ENCODE data around the gene RPLP2. TPM values are rescaled to one million over a fixed set of nuclear protein-coding genes. Genes with fewer than 3 reads are reported as not detected.
A peak's percentile ranks its signal among the peaks of the same experiment; 100 is the strongest.

The RPLP2 gene
- 855 TPM for polyA plus RNA-seq (ENCODE audit: insufficient read length)
- long read RNA-seq, donor 1, transcript RPLP2-201 (5 exons, 781 nt), result major isoform, 1,521 of 2,137 reads
- long read RNA-seq, donor 1, transcript RPLP2-203 (3 exons, 489 nt), result minor isoform, 76 of 2,137 reads
- long read RNA-seq, donor 1, transcript RPLP2-207 (4 exons, 637 nt), result minor isoform, 156 of 2,137 reads
- long read RNA-seq, donor 1, transcript RPLP2-205 (2 exons, 646 nt), result minor isoform, 105 of 2,137 reads
- long read RNA-seq, donor 1, partial matches to known transcripts, result 171 of 2,137 reads
- long read RNA-seq, donor 1, other reads (novel, unspliced or antisense), result 105 of 2,137 reads
- long read RNA-seq, donor 2, transcript RPLP2-207 (4 exons, 637 nt), result minor isoform, 129 of 1,521 reads
- long read RNA-seq, donor 2, transcript RPLP2-201 (5 exons, 781 nt), result major isoform, 1,107 of 1,521 reads
- long read RNA-seq, donor 2, transcript RPLP2-203 (3 exons, 489 nt), result minor isoform, 37 of 1,521 reads
- long read RNA-seq, donor 2, transcript RPLP2-205 (2 exons, 646 nt), result minor isoform, 83 of 1,521 reads
- long read RNA-seq, donor 2, partial matches to known transcripts, result 105 of 1,521 reads
- long read RNA-seq, donor 2, other reads (novel, unspliced or antisense), result 58 of 1,521 reads
- long read RNA-seq, donor 3, transcript RPLP2-207 (4 exons, 637 nt), result minor isoform, 111 of 1,240 reads
- long read RNA-seq, donor 3, transcript RPLP2-201 (5 exons, 781 nt), result major isoform, 937 of 1,240 reads
- long read RNA-seq, donor 3, transcript RPLP2-205 (2 exons, 646 nt), result minor isoform, 61 of 1,240 reads
- long read RNA-seq, donor 3, transcript RPLP2-203 (3 exons, 489 nt), result minor isoform, 28 of 1,240 reads
- long read RNA-seq, donor 3, partial matches to known transcripts, result 61 of 1,240 reads
- long read RNA-seq, donor 3, other reads (novel, unspliced or antisense), result 41 of 1,240 reads
- long read RNA-seq, donor 4, transcript RPLP2-207 (4 exons, 637 nt), result minor isoform, 42 of 345 reads
- long read RNA-seq, donor 4, transcript RPLP2-201 (5 exons, 781 nt), result major isoform, 222 of 345 reads
- long read RNA-seq, donor 4, transcript RPLP2-203 (3 exons, 489 nt), result minor isoform, 24 of 345 reads
- long read RNA-seq, donor 4, transcript RPLP2-205 (2 exons, 646 nt), result minor isoform, 44 of 345 reads
- long read RNA-seq, donor 4, partial matches to known transcripts, result 0 of 345 reads
- long read RNA-seq, donor 4, other reads (novel, unspliced or antisense), result 13 of 345 reads
- long read RNA-seq, donor 5, transcript RPLP2-201 (5 exons, 781 nt), result major isoform, 1,739 of 2,356 reads
- long read RNA-seq, donor 5, transcript RPLP2-203 (3 exons, 489 nt), result minor isoform, 38 of 2,356 reads
- long read RNA-seq, donor 5, transcript RPLP2-205 (2 exons, 646 nt), result minor isoform, 106 of 2,356 reads
- long read RNA-seq, donor 5, transcript RPLP2-207 (4 exons, 637 nt), result minor isoform, 229 of 2,356 reads
- long read RNA-seq, donor 5, partial matches to known transcripts, result 157 of 2,356 reads
- long read RNA-seq, donor 5, other reads (novel, unspliced or antisense), result 82 of 2,356 reads
- long read RNA-seq, donor 6, transcript RPLP2-203 (3 exons, 489 nt), result minor isoform, 72 of 2,048 reads
- long read RNA-seq, donor 6, transcript RPLP2-201 (5 exons, 781 nt), result major isoform, 1,474 of 2,048 reads
- long read RNA-seq, donor 6, transcript RPLP2-205 (2 exons, 646 nt), result minor isoform, 92 of 2,048 reads
- long read RNA-seq, donor 6, transcript RPLP2-207 (4 exons, 637 nt), result minor isoform, 142 of 2,048 reads
- long read RNA-seq, donor 6, partial matches to known transcripts, result 167 of 2,048 reads
- long read RNA-seq, donor 6, other reads (novel, unspliced or antisense), result 101 of 2,048 reads
- long read RNA-seq, donor 7, transcript RPLP2-203 (3 exons, 489 nt), result minor isoform, 57 of 2,466 reads
- long read RNA-seq, donor 7, transcript RPLP2-201 (5 exons, 781 nt), result major isoform, 1,842 of 2,466 reads
- long read RNA-seq, donor 7, transcript RPLP2-207 (4 exons, 637 nt), result minor isoform, 175 of 2,466 reads
- long read RNA-seq, donor 7, transcript RPLP2-205 (2 exons, 646 nt), result minor isoform, 106 of 2,466 reads
- long read RNA-seq, donor 7, partial matches to known transcripts, result 188 of 2,466 reads
- long read RNA-seq, donor 7, other reads (novel, unspliced or antisense), result 92 of 2,466 reads
- long read RNA-seq, donor 8, transcript RPLP2-207 (4 exons, 637 nt), result minor isoform, 80 of 734 reads
- long read RNA-seq, donor 8, transcript RPLP2-201 (5 exons, 781 nt), result major isoform, 540 of 734 reads
- long read RNA-seq, donor 8, transcript RPLP2-203 (3 exons, 489 nt), result minor isoform, 21 of 734 reads
- long read RNA-seq, donor 8, transcript RPLP2-205 (2 exons, 646 nt), result minor isoform, 35 of 734 reads
- long read RNA-seq, donor 8, partial matches to known transcripts, result 35 of 734 reads
- long read RNA-seq, donor 8, other reads (novel, unspliced or antisense), result 23 of 734 reads

- DNase-seq, result peak; percentile 98
These were observed at the start of gene RPLP2 for GRCh38 chr11:809287-810039. TSS of gene RPLP2 (plus strand) at chr11:809967. CDS start at chr11:810235, 268 bp downstream.

GRCh38 chr11:760236-760635 is 49.5 kb upstream of the RPLP2 start:
- no peak for DNase-seq

DNA sequence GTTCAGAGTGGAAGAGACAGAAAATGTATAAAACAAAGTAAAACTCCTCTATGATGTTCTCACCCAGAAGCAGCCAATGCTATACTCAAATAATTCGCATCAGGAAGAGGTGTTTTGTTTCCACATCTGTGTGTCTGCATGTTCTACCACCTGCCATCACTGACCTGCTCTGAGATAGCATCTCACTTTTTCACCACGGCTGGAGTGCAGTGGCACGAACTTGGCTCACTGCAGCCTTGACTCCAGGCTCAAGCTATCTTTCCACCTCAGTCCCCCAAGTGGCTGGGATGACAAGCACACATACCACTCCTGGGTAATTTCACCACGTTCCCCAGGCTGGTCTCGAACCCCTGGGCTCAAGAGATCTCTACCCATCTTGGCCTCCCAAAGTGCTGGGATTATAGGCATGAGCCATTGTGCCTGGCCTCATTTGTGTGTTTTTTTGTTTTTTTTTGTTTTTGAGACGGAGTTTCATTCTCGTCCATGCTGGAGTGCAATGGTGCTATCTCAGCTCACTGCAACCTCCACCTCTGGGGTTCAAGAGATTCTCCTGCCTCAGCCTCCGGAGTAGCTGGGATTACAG is 48.1 kb upstream of the RPLP2 start:
- DNase-seq, result no peak

DNA sequence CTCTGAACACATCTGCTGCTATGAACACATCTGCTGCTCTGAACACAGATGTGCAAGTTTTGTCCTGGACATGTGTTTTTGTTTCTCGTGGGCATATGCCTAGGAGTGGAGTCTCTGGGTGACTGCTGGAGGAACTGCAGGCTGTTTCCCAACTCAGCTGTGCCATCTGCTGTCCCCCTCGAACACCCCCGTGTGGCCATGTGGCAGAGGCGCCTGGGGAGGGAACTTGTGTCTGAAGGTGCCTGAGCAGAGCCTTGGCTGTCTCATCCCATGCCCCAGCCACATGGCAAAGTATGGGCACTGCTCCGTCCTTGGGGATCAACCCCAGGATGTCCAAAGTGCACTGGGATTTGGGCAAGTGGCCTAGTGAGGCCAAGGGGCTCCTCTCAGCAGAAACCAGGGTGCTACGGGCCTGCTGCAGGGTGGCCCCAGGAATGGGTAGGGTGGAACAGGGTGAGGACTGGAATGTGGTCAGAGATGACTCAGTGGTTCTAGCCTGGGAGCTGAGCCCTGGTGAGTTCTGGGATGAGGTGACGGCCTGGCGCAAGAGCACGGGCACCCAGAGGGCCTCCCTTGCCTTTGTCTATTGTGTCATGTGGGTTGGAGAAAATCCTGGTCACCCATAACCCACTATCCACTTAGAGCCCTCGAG is 47.2 kb upstream of the RPLP2 start:
- DNase-seq, result no peak

GRCh38 chr11:763073-763463 is 46.7 kb upstream of the RPLP2 start:
- DNase-seq, result no peak

- DNase-seq, result no peak
These were observed 46.0 kb upstream of the RPLP2 start for GRCh38 chr11:763549-764321.

DNA sequence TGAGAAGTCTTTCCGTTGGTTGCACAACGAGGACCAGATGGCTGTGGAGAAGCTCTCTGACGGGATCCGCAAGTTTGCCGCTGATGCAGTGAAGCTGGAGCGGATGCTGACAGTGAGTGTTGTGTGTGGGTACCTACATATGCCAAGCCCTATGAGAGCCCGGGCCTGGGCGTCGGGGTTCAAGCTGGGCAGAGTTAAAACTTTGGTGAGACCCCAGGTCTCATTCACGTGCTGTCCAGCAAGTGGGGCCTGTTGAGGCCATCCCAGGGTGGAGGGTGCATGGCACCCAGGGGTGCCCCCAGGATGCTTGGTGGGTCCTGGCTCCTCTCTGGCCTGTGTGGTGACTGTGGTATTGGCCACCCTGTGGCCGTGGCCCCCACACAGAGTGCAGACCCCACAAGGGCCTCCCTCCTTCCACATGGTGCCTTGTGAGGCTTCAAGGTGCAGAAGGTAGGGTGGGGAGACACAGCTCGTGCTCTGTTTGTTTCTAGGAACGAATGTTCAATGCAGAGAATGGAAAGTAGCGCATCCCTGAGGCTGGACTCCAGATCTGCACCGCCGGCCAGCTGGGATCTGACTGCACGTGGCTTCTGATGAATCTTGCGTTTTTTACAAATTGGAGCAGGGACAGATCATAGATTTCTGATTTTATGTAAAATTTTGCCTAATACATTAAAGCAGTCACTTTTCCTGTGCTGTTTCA is 45.3 kb upstream of the RPLP2 start:
- DNase-seq, result no peak

DNA sequence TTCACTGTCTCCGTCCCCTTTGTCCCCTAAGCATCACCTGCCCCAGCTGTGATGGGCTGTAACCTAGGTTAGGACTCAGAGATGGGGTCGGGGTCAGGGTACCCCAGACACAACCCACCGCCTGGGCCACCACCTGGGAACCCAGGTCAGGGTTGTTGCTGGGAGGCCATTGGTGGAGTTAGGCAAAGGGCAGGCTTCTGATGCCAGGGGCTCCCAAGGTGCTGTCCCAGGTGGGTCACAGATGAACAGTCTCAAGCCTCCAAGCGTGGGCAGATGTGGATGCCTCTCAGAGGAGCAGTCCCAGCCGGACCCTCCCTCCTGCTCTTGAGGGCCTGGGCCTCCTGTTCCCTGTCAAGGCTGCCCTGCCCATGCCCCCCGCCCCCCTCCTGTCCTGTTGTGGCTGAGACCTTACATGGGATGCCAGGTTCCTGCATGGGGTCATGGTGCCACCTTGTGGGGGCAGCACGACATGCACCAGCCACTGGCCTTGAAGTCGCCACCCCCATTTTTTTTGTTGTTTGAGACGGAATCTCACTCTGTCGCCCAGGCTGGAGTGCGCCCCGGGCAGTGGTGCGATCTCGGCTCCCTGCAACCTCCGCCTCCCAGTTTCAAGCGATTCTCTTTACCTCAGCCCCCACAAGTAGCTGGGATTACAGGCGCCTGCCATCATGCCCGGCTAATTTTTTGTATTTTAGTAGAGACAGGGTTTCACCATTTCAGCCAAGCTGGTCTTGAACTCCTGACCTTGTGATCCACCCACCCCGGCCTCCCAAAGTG is 44.6 kb upstream of the RPLP2 start:
- DNase-seq, result no peak

DNA sequence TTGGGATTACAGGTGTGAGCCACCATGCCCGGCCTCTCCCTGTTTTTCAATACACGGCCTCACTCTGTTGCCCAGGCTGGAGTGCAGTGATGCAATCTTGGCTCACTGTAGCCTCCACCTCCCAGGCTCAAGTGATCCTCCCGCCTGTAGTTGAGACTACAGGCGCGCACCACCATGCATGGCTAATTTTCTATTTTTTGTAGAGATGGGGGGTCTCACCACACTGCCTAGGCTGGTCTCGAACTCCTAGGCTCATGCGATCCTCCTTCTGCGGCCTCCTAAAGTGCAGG is 44.0 kb upstream of the RPLP2 start:
- no peak for DNase-seq

- DNase-seq, result no peak
These were observed 43.4 kb upstream of the RPLP2 start for GRCh38 chr11:766106-766935.

GRCh38 chr11:766936-767210 is 42.9 kb upstream of the RPLP2 start:
- no peak for DNase-seq

- DNase-seq, result no peak
These were observed 42.5 kb upstream of the RPLP2 start for GRCh38 chr11:767238-767637.

- no peak for DNase-seq
These were observed 39.7 kb upstream of the RPLP2 start for GRCh38 chr11:769887-770641.
